WERI-Rb-1 (cell line): ENCODE data around the gene ADGRG7.
"Not testable (repeated sequence)": the region's sequence is repeated elsewhere in the genome, so short reads cannot be mapped to it uniquely, and the experiment has no call there.

ENCODE experiments used
- DNase-seq: peaks from one replicate; pipeline ENCODE4 v3.0.0-alpha.2; 2020
- H3K27ac ChIP-seq: fragments of 250-450 bp; sonication (Bioruptor Pico); 2 replicates; pipeline ENCODE4 v1.5.1; 2020; ENCODE audit warnings: mild to moderate bottlenecking, moderate library complexity
- H3K27me3 ChIP-seq: fragments of 250-450 bp; sonication (Bioruptor Pico); 2 replicates; pipeline ENCODE4 v1.5.1; 2021; ENCODE audit warnings: mild to moderate bottlenecking, low read depth, moderate library complexity; ENCODE audit not compliant: insufficient read depth, severe bottlenecking
- H3K36me3 ChIP-seq: fragments of 250-450 bp; sonication (Bioruptor Pico); 2 replicates; pipeline ENCODE4 v1.5.1; 2020; ENCODE audit warnings: mild to moderate bottlenecking, moderate library complexity
- H3K4me3 ChIP-seq: 2 replicates; pipeline ENCODE4 v1.5.1; 2011; ENCODE audit warnings: low read depth, mild to moderate bottlenecking, control low read depth, low read length
- H3K9me3 ChIP-seq: fragments of 250-450 bp; sonication (Bioruptor Pico); 2 replicates; pipeline ENCODE4 v1.5.1; 2021; ENCODE audit warnings: mild to moderate bottlenecking, moderate library complexity; ENCODE audit not compliant: severe bottlenecking
- TF ChIP-seq, protein P1 (sequence below): IDR thresholded peaks from 2 replicates; pipeline ENCODE4 v1.5.1; 2011; ENCODE audit warnings: low read depth, mild to moderate bottlenecking, control low read depth, inconsistent platforms, low read length

ADGRG7 gene

DNA sequence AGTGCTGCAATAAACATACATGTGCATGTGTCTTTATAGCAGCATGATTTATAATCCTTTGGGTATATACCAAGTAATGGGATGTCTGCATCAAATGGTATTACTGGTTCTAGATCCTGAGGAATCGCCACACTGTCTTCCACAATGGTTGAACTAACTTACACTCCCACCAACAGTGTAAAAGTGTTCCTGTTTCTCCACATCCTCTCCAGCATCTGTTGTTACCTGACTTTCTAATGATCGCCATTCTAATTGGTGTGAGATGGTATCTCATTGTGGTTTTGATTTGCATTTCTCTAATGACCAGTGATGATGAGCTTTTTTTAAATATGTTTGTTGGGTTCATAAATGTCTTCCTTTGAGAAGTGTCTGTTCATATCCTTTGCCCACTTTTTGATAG is 61.6 kb downstream of the ADGRG7 start:
- H3K4me3 ChIP-seq, H3K27me3 ChIP-seq, H3K36me3 ChIP-seq, H3K9me3 ChIP-seq, H3K27ac ChIP-seq, DNase-seq: not testable (repeated sequence)

DNA sequence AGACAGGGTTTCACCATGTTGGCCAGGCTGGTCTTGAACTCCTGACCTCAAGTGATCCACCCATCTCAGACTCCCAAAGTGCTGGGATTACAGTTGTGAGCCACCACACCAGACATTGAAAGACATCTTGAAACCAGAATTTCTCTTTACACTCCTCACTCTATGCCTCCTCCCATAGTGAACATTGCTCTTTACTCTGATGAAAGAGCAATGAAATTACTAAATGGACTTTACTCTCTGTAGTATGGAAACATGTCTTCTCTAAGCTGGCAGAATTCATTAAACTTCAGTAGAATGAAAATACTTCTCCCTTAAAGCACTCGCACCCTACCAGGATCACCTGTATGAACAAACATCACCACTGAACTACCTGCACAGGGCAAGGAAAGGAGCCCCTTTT is 72.1 kb downstream of the ADGRG7 start:
- TF ChIP-seq, protein P1, sequence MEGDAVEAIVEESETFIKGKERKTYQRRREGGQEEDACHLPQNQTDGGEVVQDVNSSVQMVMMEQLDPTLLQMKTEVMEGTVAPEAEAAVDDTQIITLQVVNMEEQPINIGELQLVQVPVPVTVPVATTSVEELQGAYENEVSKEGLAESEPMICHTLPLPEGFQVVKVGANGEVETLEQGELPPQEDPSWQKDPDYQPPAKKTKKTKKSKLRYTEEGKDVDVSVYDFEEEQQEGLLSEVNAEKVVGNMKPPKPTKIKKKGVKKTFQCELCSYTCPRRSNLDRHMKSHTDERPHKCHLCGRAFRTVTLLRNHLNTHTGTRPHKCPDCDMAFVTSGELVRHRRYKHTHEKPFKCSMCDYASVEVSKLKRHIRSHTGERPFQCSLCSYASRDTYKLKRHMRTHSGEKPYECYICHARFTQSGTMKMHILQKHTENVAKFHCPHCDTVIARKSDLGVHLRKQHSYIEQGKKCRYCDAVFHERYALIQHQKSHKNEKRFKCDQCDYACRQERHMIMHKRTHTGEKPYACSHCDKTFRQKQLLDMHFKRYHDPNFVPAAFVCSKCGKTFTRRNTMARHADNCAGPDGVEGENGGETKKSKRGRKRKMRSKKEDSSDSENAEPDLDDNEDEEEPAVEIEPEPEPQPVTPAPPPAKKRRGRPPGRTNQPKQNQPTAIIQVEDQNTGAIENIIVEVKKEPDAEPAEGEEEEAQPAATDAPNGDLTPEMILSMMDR: no peak

DNA sequence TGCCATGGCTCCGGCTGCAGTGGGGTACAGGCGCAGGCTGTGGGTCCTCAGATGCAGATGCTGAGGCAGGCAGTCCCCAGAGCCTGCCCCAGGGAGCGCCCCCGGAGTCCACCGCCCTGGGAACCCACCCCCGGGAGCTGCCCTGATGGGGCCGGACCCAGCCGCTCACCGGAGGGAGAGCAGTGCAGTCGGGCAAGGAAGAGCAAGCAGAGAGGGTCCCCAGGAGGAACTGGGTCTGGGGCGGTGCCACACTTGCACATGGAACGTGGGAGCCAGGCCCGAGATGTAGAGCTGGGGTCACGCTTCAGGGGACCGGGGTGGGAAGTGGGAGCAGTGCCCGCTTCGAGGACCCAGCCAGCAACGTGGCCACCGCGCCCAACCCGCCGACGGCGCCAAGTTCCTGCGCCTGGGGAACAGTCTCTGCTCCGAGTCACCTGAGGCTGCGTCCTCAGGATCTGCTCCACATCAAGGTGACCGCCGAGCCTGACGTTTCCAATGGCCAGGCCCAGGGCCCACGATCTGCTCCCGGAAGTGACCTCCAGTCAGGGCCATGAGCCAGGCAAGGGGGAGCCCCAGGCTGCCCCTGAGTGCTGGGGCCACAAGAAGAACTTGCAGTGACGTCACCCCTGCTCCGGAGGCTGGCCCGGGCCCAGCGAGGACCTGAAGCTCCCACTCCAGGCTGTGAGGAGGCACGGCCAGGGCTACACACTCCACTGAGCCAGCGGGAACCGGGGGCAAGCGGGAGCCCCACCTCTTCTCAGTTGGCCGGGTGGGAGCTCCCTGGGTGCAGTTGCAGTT is 72.9 kb downstream of the ADGRG7 start:
- no peaks in the 10 kb centered on the region for H3K36me3 ChIP-seq
- no peaks in the 10 kb centered on the region for H3K27me3 ChIP-seq
- H3K4me3 ChIP-seq: no peak overlapping the region
- DNase-seq: no peak
- TF ChIP-seq, protein P1: no peak
- H3K9me3 ChIP-seq: no peaks in the 10 kb centered on the region
- H3K27ac ChIP-seq: no peak overlapping the region

More for the DNA sequence above, 72.1 kb downstream of the ADGRG7 start:
- Histone ChIP-seq H3K4me3 (no peak overlapping the region), H3K27me3 (no peaks in the 10 kb centered on the region), H3K27ac (no peak overlapping the region), H3K36me3 (no peaks in the 10 kb centered on the region), H3K9me3 (no peaks in the 10 kb centered on the region)
- DNase-seq: no peak

DNA sequence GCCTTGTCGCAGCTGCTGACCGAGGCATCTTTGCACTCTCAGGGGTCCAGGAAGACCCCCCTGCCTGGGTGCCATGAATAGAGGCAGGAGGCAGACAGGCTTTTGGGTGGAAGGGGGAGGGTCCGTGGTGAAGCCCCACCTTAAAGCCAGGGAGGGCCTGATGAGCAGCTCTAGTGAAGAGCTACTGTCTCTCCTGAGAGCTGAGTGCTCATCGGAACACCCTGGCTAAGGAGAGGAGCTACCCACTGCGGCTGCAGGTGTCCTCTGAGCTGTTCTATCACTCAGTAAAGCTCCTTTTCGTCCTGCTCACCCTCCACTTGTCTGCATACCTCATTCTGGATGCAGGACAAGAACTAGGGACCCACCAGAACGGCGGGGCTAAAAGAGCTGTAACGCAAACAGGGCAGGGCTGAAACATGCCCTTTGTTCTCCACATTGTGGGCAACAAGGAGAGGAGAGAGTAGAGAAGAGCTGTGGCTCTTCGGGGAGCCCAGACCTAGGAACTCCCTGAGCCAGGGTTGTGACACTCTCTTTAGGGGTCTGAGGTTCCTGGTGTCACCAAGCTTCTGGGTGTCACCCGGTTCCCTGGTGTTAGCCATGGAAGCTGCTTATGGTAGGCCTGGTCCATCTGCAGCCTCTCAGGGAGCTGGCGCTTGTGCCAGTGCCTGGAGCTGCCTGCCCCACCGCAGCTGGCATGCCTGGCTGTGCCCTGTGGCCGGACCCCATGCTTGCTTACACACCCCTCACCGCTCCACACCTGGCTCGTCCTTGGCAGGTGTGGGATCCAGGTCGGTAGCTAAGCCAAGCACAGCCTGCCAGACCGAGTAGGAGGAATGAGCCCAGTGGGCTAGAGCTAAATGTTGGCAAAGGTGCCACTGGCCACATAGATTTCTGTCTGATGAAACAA is 73.7 kb downstream of the ADGRG7 start:
- Histone ChIP-seq H3K9me3 (no peaks in the 10 kb centered on the region), H3K4me3 (no peak overlapping the region), H3K27ac (no peak overlapping the region), H3K36me3 (no peaks in the 10 kb centered on the region), H3K27me3 (no peaks in the 10 kb centered on the region)
- no peak for DNase-seq
- TF ChIP-seq, protein P1: no peak

DNA sequence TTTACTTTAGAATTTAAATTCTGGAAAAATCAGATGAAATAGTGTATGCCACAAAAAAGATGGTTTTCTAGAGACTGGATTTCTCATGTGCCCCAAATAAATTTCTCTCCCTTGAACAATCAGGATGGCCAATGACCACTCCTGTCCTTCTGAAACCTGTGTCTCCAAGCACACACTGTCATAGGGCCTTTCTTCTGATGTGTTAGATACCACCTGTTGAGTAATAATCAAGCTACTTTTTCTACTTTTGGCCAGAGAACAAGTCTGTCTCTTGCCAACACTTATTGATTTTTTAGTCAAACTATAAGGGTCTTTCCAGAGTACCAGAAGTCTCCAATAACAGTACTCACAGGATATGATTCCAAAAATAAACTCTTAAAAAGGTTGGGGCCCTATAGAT is 83.8 kb downstream of the ADGRG7 start:
- H3K4me3 ChIP-seq: no peak overlapping the region
- no peaks in the 10 kb centered on the region for H3K36me3 ChIP-seq
- DNase-seq: no peak
- no peak overlapping the region for H3K27ac ChIP-seq
- TF ChIP-seq, protein P1: no peak
- no peaks in the 10 kb centered on the region for H3K9me3 ChIP-seq
- H3K27me3 ChIP-seq: no peaks in the 10 kb centered on the region

DNA sequence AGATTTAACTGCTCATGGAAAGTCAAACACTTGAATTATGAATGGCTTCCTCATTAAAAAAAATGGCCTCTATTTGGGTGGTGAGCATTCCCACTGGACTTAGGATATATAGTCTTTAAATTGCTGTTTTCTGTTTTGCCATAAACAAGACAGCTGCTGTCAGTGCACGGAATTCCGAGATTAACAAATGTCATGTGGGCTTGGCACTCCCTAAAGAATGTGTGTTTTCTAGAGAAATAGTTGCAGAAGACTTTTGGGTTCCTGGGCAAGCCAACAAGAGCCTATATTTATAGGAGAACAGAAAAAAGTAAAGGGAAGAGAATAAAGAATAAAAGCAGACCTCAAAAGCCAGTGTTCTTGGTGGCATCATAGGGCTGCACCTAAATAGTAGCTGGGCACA is 86.3 kb downstream of the ADGRG7 start:
- no peaks in the 10 kb centered on the region for H3K36me3 ChIP-seq
- no peak for DNase-seq
- no peaks in the 10 kb centered on the region for H3K9me3 ChIP-seq
- H3K4me3 ChIP-seq: no peak overlapping the region
- TF ChIP-seq, protein P1: no peak
- no peaks in the 10 kb centered on the region for H3K27me3 ChIP-seq
- H3K27ac ChIP-seq: no peak overlapping the region
